ENCODE data around the gene RAPGEFL1. TPM values are rescaled to one million over a fixed set of nuclear protein-coding genes. Genes with fewer than 3 reads are reported as not detected.

Gene RAPGEFL1
- total and polyA plus RNA-seq, 2 of the 8 experiments (the other 6 are each of a cell fraction or from before 2014, with no cell fraction given), result 20.0 to 20.2 TPM

DNA sequence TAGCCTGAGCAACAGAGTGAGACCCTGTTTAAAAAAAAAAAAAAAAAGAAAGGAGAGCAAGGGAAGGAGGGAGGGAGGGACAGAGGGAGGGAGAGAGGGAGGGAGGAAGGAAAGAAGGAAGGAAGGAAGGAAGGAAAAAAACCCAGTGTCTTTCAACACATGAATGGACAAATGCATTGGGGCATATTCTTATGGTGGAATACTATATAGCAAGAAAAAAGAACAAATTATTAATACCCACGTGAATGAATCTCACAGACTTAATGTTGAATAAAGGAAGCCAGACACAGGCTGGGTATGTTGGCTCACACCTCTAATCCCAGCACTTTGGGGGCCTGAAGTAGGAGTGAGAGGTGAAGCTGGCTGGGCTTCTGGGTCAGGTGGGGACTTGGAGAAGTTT is 20.3 kb downstream of the RAPGEFL1 start:
- H3K56ac ChIP-seq (replicated peaks; ENCODE audit: insufficient read length, low read depth, low read length), result no peak overlapping the region
- H2BK12ac ChIP-seq (ENCODE audit: low read depth, low read length), result no peak overlapping the region
- no peaks in the 10 kb centered on the region for H3K9me3 ChIP-seq (ENCODE audit: insufficient read depth in 2 of 2, low read depth in 1 of 2, low read length in 1 of 2)
- H2BK5ac ChIP-seq (ENCODE audit: low read depth, low read length), result no peak overlapping the region
- H3K27me3 ChIP-seq (replicated peaks in 1 of 4; ENCODE audit: control insufficient read depth in 3 of 4, extremely low read depth in 1 of 4, insufficient read depth in 3 of 4, low read length in 3 of 4), result no peaks in the 10 kb centered on the region
- H4K5ac ChIP-seq (ENCODE audit: insufficient read length, low read depth, low read length), result no peak overlapping the region
- H2BK120ac ChIP-seq (replicated peaks; ENCODE audit: low read depth, low read length), result no peak overlapping the region
- H3K23me2 ChIP-seq (ENCODE audit: low read depth, low read length), result no peaks in the 10 kb centered on the region
- FAIRE-seq, result no peak
- H4K91ac ChIP-seq (replicated peaks; ENCODE audit: insufficient read length, low read length), result no peak overlapping the region
- no peaks in the 10 kb centered on the region for H3K79me2 ChIP-seq (ENCODE audit: control insufficient read depth in 1 of 2, insufficient read depth in 2 of 2, low read length in 2 of 2)
- H2AK5ac ChIP-seq (ENCODE audit: low read depth, low read length), result no peak overlapping the region
- no peak for DNase-seq (ENCODE audit: low read depth in 1 of 2, low spot score in 2 of 2)
- no peak overlapping the region for H4K8ac ChIP-seq (ENCODE audit: extremely low read depth, insufficient read depth, low read length)
- H3K27ac ChIP-seq (ENCODE audit: low read depth, low read length), result no peak overlapping the region
- 86% methylated on average over 1 of the region's 1 CpG; no CpG with 5 or more reads in 1 of the 2 experiments for WGBS, 2 experiments (ENCODE audit: extremely low coverage in 1 of 2, insufficient coverage in 1 of 2, insufficient read length in 1 of 2, insufficient replicate concordance in 2 of 2, low coverage in 1 of 2, low lambda C conversion rate in 2 of 2, missing lambda C conversion rate in 1 of 2)
- no peak overlapping the region for H3K23ac ChIP-seq (ENCODE audit: insufficient read length)
- H3K79me1 ChIP-seq (ENCODE audit: low read depth, low read length), result no peaks in the 10 kb centered on the region
- H2AFZ ChIP-seq (ENCODE audit: low read length), result no peak overlapping the region
- H3K18ac ChIP-seq (ENCODE audit: extremely low read depth, low read length), result no peak overlapping the region
- H3K4me1 ChIP-seq (replicated peaks in 1 of 4; ENCODE audit: control insufficient read depth in 3 of 4, insufficient read depth in 4 of 4, low read length in 3 of 4), result peaks cover 0 to 6% (median 3%) of the 10 kb centered on the region in 4 experiments; a peak in 4 of 7 replicates
- no peak overlapping the region for H2BK15ac ChIP-seq (ENCODE audit: low read length)
- H3K4me2 ChIP-seq (ENCODE audit: insufficient read depth in 1 of 2, low read depth in 2 of 2, low read length in 2 of 2), result no peak overlapping the region
- no peaks in the 10 kb centered on the region for H4K20me1 ChIP-seq (replicated peaks in 1 of 2; ENCODE audit: control insufficient read depth in 1 of 2, insufficient read depth in 2 of 2, low read length in 2 of 2)
- no peak overlapping the region for H3K9ac ChIP-seq (replicated peaks in 1 of 4; ENCODE audit: extremely low read depth in 1 of 4, low read depth in 3 of 4, low read length in 3 of 4)
- H2BK20ac ChIP-seq (ENCODE audit: low read length), result no peak overlapping the region
- H3K36me3 ChIP-seq (ENCODE audit: control insufficient read depth in 2 of 4, insufficient read depth in 4 of 4, low read length in 3 of 4), result peaks cover 0 to 10% (median 6%) of the 10 kb centered on the region in 4 experiments; a peak in 5 of 8 replicates
- no peak overlapping the region for H3K4ac ChIP-seq (replicated peaks; ENCODE audit: insufficient read length, low read depth, low read length)
- ChIA-PET CTCF (ENCODE audit: partially characterized antibody) (interaction anchor here (1.0 to 5.9 kb wide), 9 partner anchors 7 to 185 kb away, joined by 3 to 61 read pairs (median 7); partner anchors contain the start of gene WIPF2), POLR2A (ENCODE audit: partially characterized antibody) (interaction anchor here (0.6 to 3.9 kb wide), 8 partner anchors 12 to 97 kb away, joined by 3 to 9 read pairs (median 3); partner anchors contain the start of genes CASC3, NR1D1 and WIPF2)
- no peak overlapping the region for H3K4me3 ChIP-seq (ENCODE audit: extremely low read depth in 1 of 4, insufficient read depth in 2 of 4, low read depth in 3 of 4, low read length in 4 of 4)
- H3K14ac ChIP-seq (ENCODE audit: insufficient read length), result no peak overlapping the region
- TF ChIP-seq GTF2F1 (IDR thresholded peaks at IDR 0.05; ENCODE audit: borderline replicate concordance, low read depth, low read length) (no peak), ATF2 (IDR thresholded peaks at IDR 0.05; ENCODE audit: low read length) (no peak), EGR1 (IDR thresholded peaks at IDR 0.05; ENCODE audit: borderline replicate concordance, low read depth, low read length) (no peak), TCF12 (IDR thresholded peaks at IDR 0.05; ENCODE audit: low read depth, low read length) (no peak), KDM5A (IDR thresholded peaks at IDR 0.05; ENCODE audit: low read length) (no peak), RXRA (IDR thresholded peaks at IDR 0.05; ENCODE audit: insufficient read depth, low read depth, low read length) (no peak), POLR2A (IDR thresholded peaks at IDR 0.05; ENCODE audit: control extremely low read depth in 1 of 2, low read depth in 2 of 2, low read length in 2 of 2) (no peak), FOSL1 (IDR thresholded peaks at IDR 0.05; ENCODE audit: insufficient read depth, low read depth, low read length) (no peak), SP1 (IDR thresholded peaks at IDR 0.05; ENCODE audit: low read depth, low read length) (no peak), RNF2 (IDR thresholded peaks at IDR 0.05; ENCODE audit: borderline replicate concordance, low read depth, low read length, missing control alignments, poor library complexity, severe bottlenecking) (no peak), CREB1 (IDR thresholded peaks at IDR 0.05) (no peak), RBBP5 (IDR thresholded peaks at IDR 0.05; ENCODE audit: borderline replicate concordance, low read depth, low read length) (no peak), SIX5 (IDR thresholded peaks at IDR 0.05; ENCODE audit: low read depth, low read length) (no peak)

All from H1 (cell line).